HL-60 (cell line): ENCODE measurements around the gene MDGA2.

ENCODE experiments used
- CTCF ChIP-seq: IDR thresholded peaks from one replicate; pipeline ENCODE4 v1.5.1; 2011; ENCODE audit warnings: low read length, control low read depth, inconsistent platforms; ENCODE audit not compliant: insufficient read depth
- GABPA ChIP-seq: IDR thresholded peaks from 2 replicates; pipeline ENCODE4 v1.6.1; 2012; ENCODE audit warnings: low read depth
- POLR2AphosphoS5 ChIP-seq: IDR thresholded peaks from 2 replicates; pipeline ENCODE4 v1.6.1; 2012; ENCODE audit warnings: low read depth
- SPI1 ChIP-seq: IDR thresholded peaks from 2 replicates; pipeline ENCODE4 v1.6.1; 2012; ENCODE audit warnings: low read depth, mild to moderate bottlenecking, borderline replicate concordance

DNA sequence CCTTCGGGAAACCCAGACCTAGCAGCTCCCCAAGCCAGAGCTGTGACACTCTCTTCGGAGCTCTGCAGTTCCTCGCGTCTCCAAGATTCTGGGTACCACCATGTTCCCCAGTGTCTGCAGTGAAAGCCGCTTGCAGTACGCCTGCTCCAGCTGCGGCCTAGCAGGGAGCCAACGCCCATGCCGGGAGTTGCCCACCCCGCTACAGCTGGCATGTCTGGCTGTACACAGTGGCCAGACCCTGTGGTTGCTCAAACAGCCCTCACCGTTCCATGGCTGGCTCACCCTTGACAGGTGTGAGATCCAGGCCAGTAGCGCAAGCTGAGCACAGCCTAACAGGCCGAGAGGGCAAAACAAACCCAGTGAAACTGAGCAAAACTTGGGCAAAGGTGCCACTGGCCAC is 520.0 kb downstream of the MDGA2 start:
- no peak for TF ChIP-seq CTCF
- TF ChIP-seq SPI1: no peak
- TF ChIP-seq GABPA: no peak
- TF ChIP-seq POLR2AphosphoS5: no peak
